Fibroblast of gingiva (primary cell): ENCODE results near the gene STK11IP.

Experiments
- DNase-seq: peaks from one replicate; pipeline ENCODE4 v3.0.0-alpha.2; 2011; ENCODE audit warnings: low read depth

The STK11IP gene

DNA sequence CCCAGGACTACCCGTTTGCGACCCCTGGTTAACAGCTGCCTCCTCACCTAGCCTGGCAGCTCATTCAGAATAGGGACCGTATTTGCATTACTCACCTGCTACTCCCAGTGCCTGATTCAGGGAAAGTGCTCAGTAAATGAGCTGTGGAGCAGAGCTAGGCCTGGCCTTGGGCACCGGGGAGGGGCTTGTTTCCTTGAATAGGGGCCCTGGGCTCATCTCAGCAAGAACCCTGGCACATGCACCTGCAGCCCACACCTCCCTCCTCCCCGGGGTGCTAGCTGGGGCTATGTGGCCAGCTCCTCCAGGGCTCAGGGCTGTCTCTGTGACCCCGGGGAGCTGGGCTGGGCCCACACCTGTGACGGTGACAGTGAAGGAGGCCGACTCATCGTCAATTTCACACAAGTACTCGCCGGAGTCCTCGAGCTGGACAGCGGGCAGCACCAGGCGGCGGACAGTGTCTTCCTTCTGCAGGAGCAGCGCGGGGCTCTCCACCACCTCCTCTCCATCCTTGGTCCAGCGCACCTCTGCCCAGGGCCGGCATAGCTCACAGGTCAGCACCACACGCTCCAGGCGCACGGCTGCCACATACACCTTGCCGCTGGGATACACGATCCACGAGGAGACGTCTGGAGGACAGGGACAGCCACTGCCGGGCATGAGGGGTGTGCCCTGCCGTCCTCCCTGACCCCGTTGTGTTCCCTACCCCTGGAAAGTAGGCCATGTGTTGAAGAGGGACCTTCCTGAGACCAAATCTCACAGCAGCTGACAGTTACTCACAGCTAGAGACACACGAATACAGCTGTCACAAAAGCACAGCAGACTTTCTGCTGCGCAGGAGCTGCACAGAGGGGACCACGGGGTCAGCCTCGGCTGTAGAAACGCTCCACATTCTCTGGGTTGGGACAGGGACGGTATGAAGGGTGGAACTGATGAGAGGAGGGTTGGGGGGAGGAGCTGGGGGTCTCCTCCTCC lies 35.3 kb upstream of the STK11IP start:
- DNase-seq: no peak

GRCh38 chr2:219563271-219563928 lies 34.3 kb upstream of the STK11IP start:
- no peak for DNase-seq

DNA sequence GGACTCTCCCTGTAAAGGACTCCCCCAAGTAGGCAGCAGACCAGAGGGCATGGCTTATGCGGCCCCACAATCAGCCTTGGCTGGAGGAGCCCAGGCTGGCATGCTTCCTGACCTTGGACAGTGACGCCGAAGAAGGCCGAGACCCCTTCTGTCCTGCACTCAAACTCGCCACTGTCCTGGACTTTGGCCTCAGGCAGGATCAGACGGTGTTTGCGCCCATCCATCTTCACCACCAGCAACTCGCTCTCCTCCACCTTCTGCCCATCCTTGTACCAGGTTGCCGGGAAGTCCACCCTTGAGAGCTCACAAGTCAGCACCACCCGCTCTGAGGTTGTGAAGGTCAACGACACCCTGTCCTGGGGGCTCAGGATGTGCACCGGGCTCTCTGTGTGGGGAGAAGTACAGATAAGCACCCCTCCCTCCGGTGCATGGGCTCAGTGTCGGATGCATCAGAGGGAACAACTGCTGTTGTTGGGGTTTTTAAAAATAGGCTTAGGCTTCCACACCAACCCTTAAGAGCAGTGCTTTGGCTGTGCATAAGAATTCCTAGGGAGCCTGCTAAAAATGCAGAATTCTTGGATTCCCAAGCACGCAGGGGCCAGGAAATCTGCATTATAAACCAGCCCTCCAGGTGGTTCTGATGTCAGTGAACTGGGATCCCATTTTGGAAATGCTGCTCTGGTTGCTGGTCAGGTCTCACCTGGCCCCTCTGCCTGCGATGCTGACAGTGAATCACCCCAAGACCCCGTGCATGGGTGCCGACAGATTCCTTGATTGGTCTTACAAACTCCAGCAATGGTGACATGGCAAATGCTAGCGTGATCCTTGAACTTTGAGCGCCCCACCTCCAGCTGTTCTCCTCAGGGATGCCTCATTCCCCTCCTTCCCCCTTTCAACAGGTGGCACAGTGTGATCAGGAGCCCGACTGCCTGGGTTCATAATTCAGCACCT lies 32.3 kb upstream of the STK11IP start:
- DNase-seq: no peak

- no peak for DNase-seq
These were observed 31.0 kb upstream of the STK11IP start for GRCh38 chr2:219566640-219567039.

DNA sequence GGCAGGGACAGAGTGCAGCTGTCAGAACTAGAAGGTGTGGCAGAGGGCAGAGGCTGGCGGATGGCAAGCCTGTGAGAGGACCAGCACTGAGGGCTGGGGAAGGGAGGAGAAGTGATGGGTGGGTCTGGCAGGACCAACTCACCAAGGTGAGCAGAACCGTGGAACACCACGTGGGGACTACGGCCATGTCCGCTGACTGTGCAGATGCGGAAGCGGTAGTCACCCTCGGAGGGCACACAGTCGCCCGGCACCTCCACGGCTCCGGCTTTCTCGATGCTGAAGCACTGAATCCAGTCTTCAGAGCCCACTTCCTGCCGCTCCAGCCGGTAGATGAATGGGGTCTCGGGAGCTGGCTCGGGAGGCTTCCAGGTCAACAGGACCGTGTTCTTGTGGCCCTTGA lies 30.5 kb upstream of the STK11IP start:
- no peak for DNase-seq

DNA sequence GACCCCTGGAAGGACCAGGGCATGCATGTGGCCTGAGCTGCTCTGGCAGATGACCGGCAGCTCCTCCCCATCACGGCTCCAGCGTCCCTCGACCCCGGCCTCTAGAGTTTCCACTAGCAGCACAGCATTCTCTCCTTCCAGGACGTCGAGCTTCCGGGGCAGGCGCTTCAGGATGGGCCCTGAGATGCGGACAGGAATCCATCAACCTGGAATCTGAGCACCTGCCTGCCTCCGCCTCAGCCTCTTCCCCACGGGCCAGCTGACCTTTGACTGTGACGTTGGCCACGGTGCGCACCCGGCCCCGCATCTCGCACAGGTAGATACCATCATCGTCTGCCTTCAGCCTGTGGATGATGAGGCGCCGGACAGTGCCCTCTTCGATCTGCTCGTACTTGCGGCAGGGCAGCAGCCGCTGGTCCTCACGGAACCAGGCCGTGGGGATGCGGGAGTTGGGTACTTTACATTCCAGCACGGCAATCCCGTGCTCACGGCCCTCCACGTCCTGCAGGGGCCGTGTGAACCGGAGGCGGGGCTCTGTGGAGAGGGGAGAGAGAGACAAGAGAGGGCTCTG lies 29.8 kb upstream of the STK11IP start:
- DNase-seq: no peak

DNA sequence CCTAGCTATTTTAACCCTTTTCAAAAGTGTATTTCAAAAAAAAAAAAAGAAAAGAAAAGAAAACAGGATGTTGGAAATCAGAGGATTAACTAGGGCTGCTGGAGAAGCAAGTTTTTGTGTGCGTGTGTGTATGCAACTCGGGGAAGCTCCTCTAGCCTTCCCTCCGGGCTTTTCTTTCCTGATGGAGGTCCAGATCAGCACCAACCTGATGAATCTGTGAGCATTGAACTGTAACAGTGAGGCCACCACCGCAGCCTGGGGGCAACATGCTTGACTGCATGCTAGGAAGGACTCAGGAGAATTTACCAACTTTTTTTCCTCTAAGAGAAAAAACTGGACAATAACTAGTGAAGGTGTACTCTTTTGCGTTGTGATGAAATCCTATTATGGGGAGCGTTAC lies 28.6 kb upstream of the STK11IP start:
- DNase-seq: no peak

GRCh38 chr2:219569635-219570034 lies 28.0 kb upstream of the STK11IP start:
- DNase-seq: no peak

DNA sequence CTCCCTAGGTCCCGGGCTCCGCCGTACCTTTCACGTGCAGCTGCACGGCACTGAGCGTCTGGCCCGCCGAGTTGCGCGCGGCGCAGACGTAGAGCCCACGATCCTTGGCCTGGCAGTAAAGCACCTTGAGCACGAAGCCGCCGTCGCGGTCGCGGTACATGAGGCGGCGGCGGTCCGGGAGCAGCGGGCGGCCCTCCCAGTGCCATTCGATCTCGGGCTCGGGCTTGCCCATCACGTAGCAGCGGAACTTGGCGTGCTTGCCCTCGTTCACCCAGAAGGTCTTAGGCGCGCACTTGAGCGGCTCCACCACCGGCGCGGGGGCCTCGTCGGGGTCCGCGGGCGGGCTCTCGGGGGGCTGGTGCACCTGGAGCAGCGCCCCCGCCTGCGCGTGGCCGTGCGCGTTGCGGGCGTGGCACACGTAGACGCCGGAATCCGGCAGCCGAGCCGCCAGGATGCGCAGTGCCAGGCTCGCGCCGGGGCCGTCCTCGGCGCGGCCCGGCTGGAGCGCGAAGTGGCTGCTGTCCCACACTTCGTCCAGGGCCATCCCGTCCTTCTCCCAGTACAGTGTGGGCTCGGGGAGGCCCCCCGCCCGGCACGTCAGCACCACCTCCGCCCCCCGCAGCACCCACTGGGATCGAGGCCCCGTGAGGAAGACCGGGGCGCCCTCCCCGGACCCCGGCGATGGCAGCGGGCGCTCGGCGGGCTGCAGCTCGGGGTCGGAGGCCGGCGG lies 27.3 kb upstream of the STK11IP start:
- peak; percentile 31 for DNase-seq

GRCh38 chr2:219570924-219571310 lies 26.7 kb upstream of the STK11IP start:
- peak; percentile 33 for DNase-seq

DNA sequence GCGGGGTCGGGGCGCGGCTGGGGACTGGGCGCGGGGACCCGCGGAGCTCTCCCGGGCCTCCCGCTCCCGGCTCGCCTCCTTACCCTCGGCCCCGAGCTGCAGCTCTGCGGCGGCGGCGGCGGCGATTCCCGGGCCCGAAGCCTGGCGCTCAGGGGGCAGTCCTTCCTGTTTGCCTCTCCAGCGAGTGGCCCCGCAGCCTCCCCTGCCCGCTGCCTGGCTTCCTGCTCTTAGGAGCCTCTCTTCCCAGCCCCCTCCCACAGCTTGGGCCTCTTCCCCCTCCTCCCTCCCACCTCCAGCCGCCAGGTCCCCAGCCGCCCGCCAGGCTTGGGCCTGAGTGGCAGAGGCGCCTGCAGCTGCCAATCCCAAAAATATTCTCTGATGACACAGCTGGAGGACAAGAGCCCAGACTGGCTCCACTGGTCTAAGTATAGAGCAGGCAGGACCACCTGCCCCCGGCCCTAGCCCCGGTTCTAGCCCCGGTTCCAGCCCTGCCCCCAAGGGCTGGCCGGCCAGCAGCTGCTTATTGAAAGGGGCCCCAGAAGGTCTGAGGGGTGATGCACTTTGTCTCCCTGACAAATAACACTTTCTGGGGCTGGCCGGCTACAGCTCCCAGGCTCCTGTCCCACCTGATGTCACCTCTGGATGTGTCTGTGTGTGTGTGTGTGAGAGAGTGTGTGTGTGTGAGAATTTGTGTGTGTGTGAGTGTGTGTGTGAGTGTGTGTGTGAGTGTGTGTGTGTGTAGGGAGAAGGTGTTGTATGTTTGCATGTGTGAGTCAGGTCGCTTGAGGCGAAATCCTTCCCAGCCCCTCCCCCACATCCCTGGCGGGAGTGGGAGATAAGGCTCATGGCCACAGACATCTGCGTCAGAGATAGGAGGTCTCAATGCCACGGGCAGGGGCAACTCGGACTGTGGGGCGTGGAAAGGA lies 26.1 kb upstream of the STK11IP start, which contains the start of gene OBSL1:
OBSL1 (minus strand) TSS at position 229 of the 926 bp plus-strand sequence. CDS start 307 bp downstream, outside the sequence.
- DNase-seq: peak; percentile 70

- no peak for DNase-seq
These were observed 25.2 kb upstream of the STK11IP start, which contains the start of gene INHA for GRCh38 chr2:219572237-219573001. Gene INHA, plus strand, starts transcription at chr2:219572310. Its CDS starts 65 bp downstream, at chr2:219572375.

DNA sequence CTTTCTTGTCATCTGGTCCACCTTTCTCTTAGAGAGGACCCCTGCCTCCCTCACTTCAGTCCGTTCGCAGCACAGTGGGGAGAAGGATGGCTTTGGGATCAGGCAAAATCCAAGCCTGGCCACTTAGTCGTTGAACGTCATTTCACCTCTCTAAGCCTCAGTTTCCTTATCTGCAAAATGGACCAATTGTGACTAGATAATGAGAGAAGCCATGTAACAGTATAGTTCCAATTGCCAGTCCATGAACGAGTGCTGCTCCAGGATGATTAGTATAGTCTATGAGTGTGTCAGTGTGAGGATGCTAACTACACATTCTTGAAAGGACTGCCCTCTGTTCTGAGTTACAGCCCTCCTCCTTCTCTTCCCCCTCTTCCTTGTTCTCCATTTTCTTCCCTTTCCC lies 24.5 kb upstream of the STK11IP start:
- no peak for DNase-seq

DNA sequence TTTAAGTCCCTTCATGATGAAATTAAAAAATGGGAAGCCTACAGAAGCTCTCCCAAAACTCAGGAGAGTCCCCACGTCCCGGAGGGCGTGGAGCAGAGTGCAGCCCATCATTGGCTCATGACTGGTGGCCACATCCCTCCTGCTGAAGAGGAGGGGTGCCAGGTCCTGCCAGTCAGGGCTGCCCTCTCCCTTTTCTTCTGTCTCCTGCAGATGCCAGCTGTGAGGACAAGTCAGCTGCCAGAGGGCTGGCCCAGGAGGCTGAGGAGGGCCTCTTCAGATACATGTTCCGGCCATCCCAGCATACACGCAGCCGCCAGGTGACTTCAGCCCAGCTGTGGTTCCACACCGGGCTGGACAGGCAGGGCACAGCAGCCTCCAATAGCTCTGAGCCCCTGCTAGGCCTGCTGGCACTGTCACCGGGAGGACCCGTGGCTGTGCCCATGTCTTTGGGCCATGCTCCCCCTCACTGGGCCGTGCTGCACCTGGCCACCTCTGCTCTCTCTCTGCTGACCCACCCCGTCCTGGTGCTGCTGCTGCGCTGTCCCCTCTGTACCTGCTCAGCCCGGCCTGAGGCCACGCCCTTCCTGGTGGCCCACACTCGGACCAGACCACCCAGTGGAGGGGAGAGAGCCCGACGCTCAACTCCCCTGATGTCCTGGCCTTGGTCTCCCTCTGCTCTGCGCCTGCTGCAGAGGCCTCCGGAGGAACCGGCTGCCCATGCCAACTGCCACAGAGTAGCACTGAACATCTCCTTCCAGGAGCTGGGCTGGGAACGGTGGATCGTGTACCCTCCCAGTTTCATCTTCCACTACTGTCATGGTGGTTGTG lies 23.0 kb upstream of the STK11IP start:
- no peak for DNase-seq

GRCh38 chr2:219575566-219576504 lies 21.8 kb upstream of the STK11IP start:
- no peak for DNase-seq

- DNase-seq: no peak
These were observed 20.9 kb upstream of the STK11IP start for GRCh38 chr2:219576505-219577388.
